PC-3 (cell line): ENCODE results near the gene ESYT2. TPM values are rescaled to one million over a fixed set of nuclear protein-coding genes. Genes with fewer than 3 reads are reported as not detected.

ENCODE experiments used
- ATAC-seq: fragments of 200-7000 bp; cut with Tn5 transposase; 2 replicates; pipeline ENCODE4 v1.9.1; 2020; ENCODE audit warnings: mild to moderate bottlenecking, moderate library complexity
- BruUV-seq: library from RNA; stranded (reverse); fragments of 400-500 nt; replicated peaks from 2 replicates; lab custom pipeline; 2021; lab: Mats Ljungman, UMichigan
- CTCF ChIA-PET: fragments of 300-600 bp; sonication (Branson Sonifier 250); formaldehyde crosslinking; loops from one replicate; lab custom pipeline; 2022; ENCODE audit warnings: antibody characterized with exemption; lab: Charles Lee
- POLR2A ChIA-PET: fragments of 300-600 bp; sonication (Branson Sonifier 250); formaldehyde crosslinking; loops from one replicate; lab custom pipeline; 2022; ENCODE audit warnings: antibody characterized with exemption; ENCODE audit not compliant: unreplicated experiment; lab: Charles Lee
- DNase-seq: peaks from one replicate; pipeline ENCODE4 v3.0.0-alpha.2; 2015
- H2AFZ ChIP-seq: fragments of 300-600 bp; sonication (generic); 2 replicates; pipeline ENCODE4 v1.6.0; 2016; ENCODE audit warnings: antibody characterized with exemption, low read length
- H3F3A ChIP-seq: fragments of 300-600 bp; sonication (generic); one replicate; pipeline ENCODE4 v1.6.0; 2017; ENCODE audit warnings: antibody characterized with exemption, low read length, control low read depth, mild to moderate bottlenecking; ENCODE audit not compliant: unreplicated experiment
- H3K27ac ChIP-seq: fragments of 300-600 bp; sonication (generic); 2 replicates; pipeline ENCODE4 v1.5.1; 2016; ENCODE audit warnings: mild to moderate bottlenecking, low read length
- H3K27me3 ChIP-seq: fragments of 300-600 bp; sonication (generic); 2 replicates; pipeline ENCODE4 v1.6.1; 2016; ENCODE audit warnings: low read length, mixed read lengths
- H3K36me3 ChIP-seq: fragments of 300-600 bp; sonication (generic); 2 replicates; pipeline ENCODE4 v1.6.1; 2016; ENCODE audit warnings: low read depth, mixed run types, low read length, mixed read lengths
- H3K4me1 ChIP-seq: fragments of 300-600 bp; sonication (generic); 2 replicates; pipeline ENCODE4 v1.5.1; 2016; ENCODE audit warnings: low read length; ENCODE audit not compliant: insufficient read depth
- H3K4me2 ChIP-seq: fragments of 300-600 bp; sonication (generic); 2 replicates; pipeline ENCODE4 v1.6.0; 2016; ENCODE audit warnings: low read length
- H3K4me3 ChIP-seq: fragments of 300-600 bp; sonication (generic); 2 replicates; pipeline ENCODE4 v1.5.1; 2016; ENCODE audit warnings: mild to moderate bottlenecking, low read length, mixed read lengths
- H3K79me2 ChIP-seq: fragments of 300-600 bp; sonication (generic); 2 replicates; pipeline ENCODE4 v1.6.1; 2017; ENCODE audit warnings: low read length, mixed read lengths
- H3K9ac ChIP-seq: fragments of 300-600 bp; sonication (generic); 2 replicates; pipeline ENCODE4 v1.6.0; 2016; ENCODE audit warnings: mild to moderate bottlenecking, low read length
- H3K9me2 ChIP-seq: fragments of 300-600 bp; sonication (generic); replicated peaks from 2 replicates; pipeline ENCODE4 v1.6.1; 2016; ENCODE audit warnings: mixed run types, low read length, mixed read lengths
- H3K9me3 ChIP-seq: fragments of 300-600 bp; sonication (generic); 2 replicates; pipeline ENCODE4 v1.6.1; 2016; ENCODE audit warnings: low read length, mixed read lengths
- H4K20me1 ChIP-seq: fragments of 300-600 bp; sonication (generic); 2 replicates; pipeline ENCODE4 v1.6.1; 2016; ENCODE audit warnings: low read length, mixed read lengths
- EZH2 ChIP-seq: fragments of 300-600 bp; sonication (generic); IDR thresholded peaks from one replicate; pipeline ENCODE4 v1.6.1; 2017; ENCODE audit warnings: antibody characterized with exemption, mild to moderate bottlenecking, low read length; ENCODE audit not compliant: unreplicated experiment
- EZH2phosphoT487 ChIP-seq: fragments of 300-600 bp; sonication (generic); IDR thresholded peaks from 2 replicates; pipeline ENCODE4 v1.6.1; 2018; ENCODE audit warnings: mild to moderate bottlenecking, antibody characterized with exemption, low read length, borderline replicate concordance
- intact Hi-C: fragments of 100-400 bp; cut with micrococcal nuclease; formaldehyde crosslinking; loops from 2 replicates; pipeline ENCODE4 v1.9.0; 2023
- total RNA-seq: library from RNA; depleted of rRNA; stranded (reverse); fragments of >200 nt; gene quantifications from 2 replicates; pipeline ENCODE4 v1.2.3, GENCODE V29; 2014
- TF ChIP-seq, protein P1 (sequence below): fragments of 300-600 bp; sonication (generic); conservative IDR thresholded peaks from 2 replicates; pipeline ENCODE4 v1.5.1; 2017; ENCODE audit warnings: antibody characterized with exemption, low read depth, mild to moderate bottlenecking, low read length

ESYT2 gene
- total RNA-seq, 1 experiment from 2014 or later, result 76.1 TPM

DNA sequence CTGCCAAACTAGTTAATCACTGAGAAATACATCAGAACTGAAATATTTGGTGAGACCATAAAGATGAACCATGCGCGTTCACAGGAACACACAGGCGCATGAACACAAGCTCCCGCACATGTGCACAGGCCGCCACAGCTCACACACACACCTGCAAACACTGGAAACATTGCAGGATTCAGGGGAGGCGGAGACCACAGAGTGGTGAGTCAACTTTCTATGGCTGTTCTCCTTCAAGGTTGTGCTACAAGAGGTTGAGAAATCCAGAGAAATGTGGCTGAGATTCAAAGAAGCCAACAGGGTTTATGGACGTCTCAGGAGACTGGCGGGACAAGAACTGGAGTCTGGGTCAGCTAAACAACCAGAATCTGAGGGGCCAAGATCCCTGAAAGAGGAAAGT lies 17.8 kb downstream of the ESYT2 start:
- Histone ChIP-seq H3K4me1 (peaks cover 14% of the 10 kb centered on the region), H2AFZ (no peak overlapping the region), H3K36me3 (peaks cover 7% of the 10 kb centered on the region), H4K20me1 (peaks cover 3% of the 10 kb centered on the region; the same call in 1 of the 2 replicates), H3K79me2 (peaks cover 90% of the 10 kb centered on the region), H3F3A (no peaks in the 10 kb centered on the region), H3K9me3 (no peaks in the 10 kb centered on the region), H3K9me2 (no peaks in the 10 kb centered on the region), H3K9ac (no peak overlapping the region), H3K4me2 (no peak overlapping the region), H3K4me3 (no peak overlapping the region), H3K27me3 (no peaks in the 10 kb centered on the region), H3K27ac (no peak overlapping the region)
- no TSS peak for BruUV-seq
- CTCF ChIA-PET, result no interaction called here
- TF ChIP-seq EZH2phosphoT487, result no peak
- TF ChIP-seq, protein P1, sequence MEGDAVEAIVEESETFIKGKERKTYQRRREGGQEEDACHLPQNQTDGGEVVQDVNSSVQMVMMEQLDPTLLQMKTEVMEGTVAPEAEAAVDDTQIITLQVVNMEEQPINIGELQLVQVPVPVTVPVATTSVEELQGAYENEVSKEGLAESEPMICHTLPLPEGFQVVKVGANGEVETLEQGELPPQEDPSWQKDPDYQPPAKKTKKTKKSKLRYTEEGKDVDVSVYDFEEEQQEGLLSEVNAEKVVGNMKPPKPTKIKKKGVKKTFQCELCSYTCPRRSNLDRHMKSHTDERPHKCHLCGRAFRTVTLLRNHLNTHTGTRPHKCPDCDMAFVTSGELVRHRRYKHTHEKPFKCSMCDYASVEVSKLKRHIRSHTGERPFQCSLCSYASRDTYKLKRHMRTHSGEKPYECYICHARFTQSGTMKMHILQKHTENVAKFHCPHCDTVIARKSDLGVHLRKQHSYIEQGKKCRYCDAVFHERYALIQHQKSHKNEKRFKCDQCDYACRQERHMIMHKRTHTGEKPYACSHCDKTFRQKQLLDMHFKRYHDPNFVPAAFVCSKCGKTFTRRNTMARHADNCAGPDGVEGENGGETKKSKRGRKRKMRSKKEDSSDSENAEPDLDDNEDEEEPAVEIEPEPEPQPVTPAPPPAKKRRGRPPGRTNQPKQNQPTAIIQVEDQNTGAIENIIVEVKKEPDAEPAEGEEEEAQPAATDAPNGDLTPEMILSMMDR, result no peak
- TF ChIP-seq EZH2, result no peak
- ATAC-seq, result peak; percentile 37; the same call in 1 of the 2 replicates
- POLR2A ChIA-PET, result no interaction called here
- intact Hi-C loops, result loop anchor here (10.0 kb wide), 1 partner anchor 163 kb away; no protein-coding TSS in a partner anchor
- peak; percentile 33 for DNase-seq

DNA sequence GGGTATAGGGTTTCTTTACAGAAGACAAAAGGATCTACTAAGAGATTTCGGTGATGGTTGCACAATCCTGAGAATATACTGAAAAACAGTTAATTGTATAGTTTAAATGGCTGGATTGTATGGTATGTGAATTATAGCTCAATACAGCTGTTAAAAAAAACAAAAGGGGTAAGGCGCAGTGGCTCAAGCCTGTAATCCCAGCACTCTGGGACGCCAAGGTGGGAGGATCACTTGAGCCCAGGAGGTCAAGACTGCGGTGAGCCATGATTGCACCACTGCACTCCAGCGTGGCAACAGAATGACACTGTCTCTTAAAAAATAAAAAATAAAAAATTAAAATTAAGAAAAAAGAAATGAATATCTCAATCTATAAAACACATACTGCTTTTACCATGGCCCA lies 18.5 kb downstream of the ESYT2 start:
- ChIA-PET CTCF (no interaction called here), POLR2A (no interaction called here)
- Histone ChIP-seq H3K9me2 (no peaks in the 10 kb centered on the region), H3F3A (no peaks in the 10 kb centered on the region), H3K4me1 (peaks cover 9% of the 10 kb centered on the region), H4K20me1 (peaks cover 3% of the 10 kb centered on the region; the same call in 1 of the 2 replicates), H3K27ac (no peak overlapping the region), H3K36me3 (peaks cover 7% of the 10 kb centered on the region), H3K9me3 (no peaks in the 10 kb centered on the region), H3K4me3 (no peak overlapping the region), H3K9ac (no peak overlapping the region), H3K4me2 (no peak overlapping the region), H3K79me2 (peaks cover 89% of the 10 kb centered on the region), H3K27me3 (no peaks in the 10 kb centered on the region), H2AFZ (no peak overlapping the region)
- no peak for DNase-seq
- no peak for ATAC-seq
- no TSS peak for BruUV-seq
- TF ChIP-seq EZH2 (no peak), EZH2phosphoT487 (no peak)
- TF ChIP-seq, protein P1, result no peak
- intact Hi-C loops, result loop anchor here (10.0 kb wide), 1 partner anchor 164 kb away; no protein-coding TSS in a partner anchor

DNA sequence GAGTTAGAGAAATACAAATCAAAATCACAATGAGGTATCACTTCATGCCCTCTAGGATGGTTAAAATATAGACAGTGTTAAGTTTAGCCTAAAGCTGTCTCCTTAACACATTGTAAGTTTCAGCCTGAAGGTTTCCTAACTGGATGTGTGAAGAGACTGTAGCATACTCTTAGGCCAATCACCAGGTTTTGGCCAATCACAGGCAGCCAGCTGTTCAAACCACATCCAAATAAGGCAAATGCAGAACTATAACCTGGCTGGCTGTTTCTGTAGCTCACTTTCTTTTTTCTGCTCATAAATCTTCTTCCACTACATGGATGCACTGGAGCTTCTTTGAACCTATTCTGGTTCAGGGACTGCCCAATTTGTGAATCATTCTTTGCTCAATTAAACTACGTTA lies 19.7 kb downstream of the ESYT2 start:
- H3K9me3 ChIP-seq, result no peaks in the 10 kb centered on the region
- BruUV-seq, result no TSS peak
- H3K9ac ChIP-seq, result no peak overlapping the region
- no peak for TF ChIP-seq EZH2phosphoT487
- TF ChIP-seq, protein P1, result no peak
- TF ChIP-seq EZH2, result no peak
- no peaks in the 10 kb centered on the region for H3K9me2 ChIP-seq
- no peak for ATAC-seq
- no peak overlapping the region for H3K27ac ChIP-seq
- H3K79me2 ChIP-seq, result peaks cover 89% of the 10 kb centered on the region
- H3K36me3 ChIP-seq, result peaks cover 13% of the 10 kb centered on the region
- H3F3A ChIP-seq, result no peaks in the 10 kb centered on the region
- H3K4me3 ChIP-seq, result no peak overlapping the region
- H3K4me2 ChIP-seq, result no peak overlapping the region
- CTCF ChIA-PET, result no interaction called here
- intact Hi-C loops, result no loop called here
- no peak for DNase-seq
- peaks cover 9% of the 10 kb centered on the region for H3K4me1 ChIP-seq
- no peak overlapping the region for H2AFZ ChIP-seq
- H3K27me3 ChIP-seq, result no peaks in the 10 kb centered on the region
- peaks cover 3% of the 10 kb centered on the region; the same call in 1 of the 2 replicates for H4K20me1 ChIP-seq
- POLR2A ChIA-PET, result no interaction called here
